ENCODE results near the gene DDN.

DDN gene

DNA sequence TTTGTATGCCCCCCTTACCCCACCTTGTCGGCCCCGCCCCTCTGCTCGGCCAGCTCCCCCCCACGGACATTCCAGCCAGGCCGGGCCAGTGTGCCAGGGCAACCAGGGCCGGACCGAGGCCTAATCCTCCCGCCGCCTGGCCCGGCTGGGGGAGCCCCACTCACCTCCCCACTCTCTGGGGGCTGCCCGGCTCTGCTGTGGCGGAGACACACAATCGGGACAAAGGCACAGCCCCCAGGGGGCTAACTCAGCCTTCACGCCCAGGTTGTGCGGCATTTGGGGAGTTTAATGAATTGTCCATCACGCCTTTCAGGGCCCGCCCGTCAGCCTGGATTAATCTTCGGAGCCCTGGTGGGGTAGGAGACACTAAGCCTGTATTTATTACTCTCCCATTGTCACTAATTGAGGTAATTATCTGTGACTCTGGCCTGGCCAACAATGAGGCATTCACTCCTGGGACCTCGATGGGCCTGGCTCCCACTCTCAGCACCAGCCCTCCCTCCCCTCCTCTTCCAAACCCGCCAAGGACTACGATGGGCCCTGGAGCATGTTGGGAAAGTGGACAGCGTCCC is 12.4 kb downstream of the DDN start:
- peaks cover 90% of the 10 kb centered on the region for H3K27me3 Mint-ChIP-seq (ENCODE audit: low read depth, poor library complexity)
- peaks cover 41% of the 10 kb centered on the region for H3K4me1 Mint-ChIP-seq
- no peak for TF ChIP-seq CTCF (IDR thresholded peaks at IDR 0.05)
- H3K9me3 Mint-ChIP-seq = no peaks in the 10 kb centered on the region
- no peaks in the 10 kb centered on the region for H3K36me3 Mint-ChIP-seq (ENCODE audit: low read depth)
- DNase-seq = no peak
- H3K4me3 Mint-ChIP-seq = no peak overlapping the region
- no peak overlapping the region for H3K27ac Mint-ChIP-seq

GRCh38 chr12:48985901-48986300 is 13.3 kb downstream of the DDN start:
- Mint-ChIP-seq H3K4me1 (peaks cover 48% of the 10 kb centered on the region), H3K27me3 (ENCODE audit: low read depth, poor library complexity) (peaks cover 98% of the 10 kb centered on the region), H3K4me3 (no peak overlapping the region), H3K9me3 (no peaks in the 10 kb centered on the region), H3K27ac (no peak overlapping the region), H3K36me3 (ENCODE audit: low read depth) (no peaks in the 10 kb centered on the region)
- TF ChIP-seq CTCF (IDR thresholded peaks at IDR 0.05) = no peak
- DNase-seq = no peak

DNA sequence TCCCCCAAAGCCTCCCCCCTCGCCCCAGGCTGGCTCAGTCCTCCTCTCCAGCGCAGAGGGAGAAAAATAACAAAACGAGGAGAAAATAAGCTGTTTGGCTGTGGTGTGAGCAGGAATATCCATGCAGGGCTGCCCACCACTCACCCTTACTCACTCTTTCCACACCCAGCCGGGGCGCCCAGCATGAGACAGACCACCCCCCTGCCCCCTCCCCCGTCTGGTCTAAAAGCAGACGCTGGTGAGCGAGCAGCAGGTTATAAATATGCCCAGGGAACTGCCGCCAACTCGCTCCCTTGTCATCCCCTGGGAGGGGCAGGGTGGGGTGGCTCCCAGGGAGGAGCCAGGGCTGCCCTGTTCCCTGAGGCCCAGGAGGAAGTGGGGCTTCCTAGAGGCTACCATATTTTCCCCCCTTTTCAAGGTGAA is 13.7 kb downstream of the DDN start:
- TF ChIP-seq CTCF (IDR thresholded peaks at IDR 0.05) = no peak
- Mint-ChIP-seq H3K9me3 (no peaks in the 10 kb centered on the region), H3K4me3 (no peak overlapping the region), H3K36me3 (ENCODE audit: low read depth) (no peaks in the 10 kb centered on the region), H3K27me3 (ENCODE audit: low read depth, poor library complexity) (peaks cover 98% of the 10 kb centered on the region), H3K4me1 (peaks cover 48% of the 10 kb centered on the region), H3K27ac (no peak overlapping the region)
- DNase-seq = no peak

- Mint-ChIP-seq H3K27me3 (ENCODE audit: low read depth, poor library complexity) (peaks cover 98% of the 10 kb centered on the region), H3K27ac (no peak overlapping the region), H3K4me3 (peak overlapping the region; percentile 76), H3K4me1 (peaks cover 70% of the 10 kb centered on the region), H3K9me3 (peaks cover 3% of the 10 kb centered on the region), H3K36me3 (ENCODE audit: low read depth) (no peaks in the 10 kb centered on the region)
- no peak for DNase-seq
- TF ChIP-seq CTCF (IDR thresholded peaks at IDR 0.05) = no peak
Observed at GRCh38 chr12:48982397-48983080, 16.6 kb downstream of the DDN start.

DNA sequence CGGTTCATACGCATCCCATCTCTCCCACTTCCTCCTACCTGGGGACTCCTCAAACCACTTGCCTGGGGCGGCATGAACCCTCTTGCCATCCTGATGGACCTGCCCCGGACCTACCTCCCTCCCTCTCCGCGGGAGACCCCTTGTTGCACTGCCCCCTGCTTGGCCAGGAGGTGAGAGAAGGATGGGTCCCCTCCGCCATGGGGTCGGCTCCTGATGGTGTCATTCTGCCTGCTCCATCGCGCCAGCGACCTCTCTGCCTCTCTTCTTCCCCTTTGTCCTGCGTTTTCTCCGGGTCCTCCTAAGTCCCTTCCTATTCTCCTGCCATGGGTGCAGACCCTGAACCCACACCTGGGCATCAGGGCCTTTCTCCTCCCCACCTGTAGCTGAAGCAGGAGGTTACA is 17.4 kb downstream of the DDN start:
- Mint-ChIP-seq H3K9me3 (peaks cover 7% of the 10 kb centered on the region), H3K4me1 (peaks cover 72% of the 10 kb centered on the region), H3K4me3 (peak overlapping the region; percentile 76), H3K27me3 (ENCODE audit: low read depth, poor library complexity) (peaks cover 98% of the 10 kb centered on the region), H3K27ac (no peak overlapping the region), H3K36me3 (ENCODE audit: low read depth) (no peaks in the 10 kb centered on the region)
- DNase-seq = no peak
- no peak for TF ChIP-seq CTCF (IDR thresholded peaks at IDR 0.05)
